Common myeloid progenitor, CD34-positive (primary cell): ENCODE results near the gene TGM1.

Experiments
- CTCF ChIA-PET: fragments of 350-600 bp; sonication (Branson Sonifier 250); formaldehyde crosslinking; loops from one replicate; lab custom pipeline; 2021; ENCODE audit warnings: antibody characterized with exemption; lab: Charles Lee
- POLR2A ChIA-PET: fragments of 350-600 bp; sonication (Branson Sonifier 250); formaldehyde crosslinking; loops from one replicate; lab custom pipeline; 2021; ENCODE audit warnings: antibody characterized with exemption; lab: Charles Lee
- DNase-seq, 3 donors: peaks; one replicate each; pipeline versions ENCODE4 v3.0.0 to v3.0.0-alpha.2; 2013
- H3K27ac ChIP-seq, 2 experiments: 1 replicate in 1 of 2; 2 replicates in 1 of 2; pipeline ENCODE4 v1.7.0; 2013; ENCODE audit warnings: inconsistent platforms in 2 of 2, low read length in 2 of 2, mild to moderate bottlenecking in 2 of 2, low read depth in 1 of 2, moderate library complexity in 1 of 2; ENCODE audit not compliant: severe bottlenecking in 2 of 2, insufficient read depth in 1 of 2, poor library complexity in 1 of 2
- H3K27me3 ChIP-seq, 5 experiments: replicated peaks in 2 of 5; 1 replicate in 3 of 5; 2 replicates in 2 of 5; pipeline versions ENCODE4 v1.6.1 to v1.7.0; 2013; ENCODE audit warnings: low read length in 4 of 5, mild to moderate bottlenecking in 2 of 5, moderate library complexity in 2 of 5, inconsistent platforms in 1 of 5; ENCODE audit not compliant: insufficient read depth in 5 of 5, control insufficient read depth in 4 of 5
- H3K36me3 ChIP-seq, 4 experiments: 1 replicate in 2 of 4; 2 replicates in 2 of 4; pipeline versions ENCODE4 v1.6.1 to v1.7.0; 2013; ENCODE audit warnings: low read length in 3 of 4, control low read depth in 1 of 4, mild to moderate bottlenecking in 1 of 4; ENCODE audit not compliant: control insufficient read depth in 4 of 4, insufficient read depth in 4 of 4
- H3K4me1 ChIP-seq, 4 experiments: 1 replicate in 3 of 4; 2 replicates in 1 of 4; pipeline versions ENCODE4 v1.6.1 to v1.7.1; 2013; ENCODE audit warnings: low read length in 3 of 4, mild to moderate bottlenecking in 3 of 4, control low read depth in 1 of 4, inconsistent platforms in 1 of 4, moderate library complexity in 1 of 4; ENCODE audit not compliant: control insufficient read depth in 4 of 4, insufficient read depth in 4 of 4; ENCODE audit errors: control extremely low read depth in 1 of 4
- H3K4me3 ChIP-seq, 7 experiments: 1 replicate in 4 of 7; 2 replicates in 3 of 7; pipeline versions ENCODE4 v1.5.1 to v1.7.0; 2013; ENCODE audit warnings: mild to moderate bottlenecking in 7 of 7, low read length in 6 of 7, moderate library complexity in 6 of 7, inconsistent platforms in 2 of 7, low read depth in 2 of 7, control low read depth in 1 of 7; ENCODE audit not compliant: insufficient read depth in 4 of 7, control insufficient read depth in 1 of 7; ENCODE audit errors: extremely low read depth in 1 of 7
- H3K9me3 ChIP-seq, 5 experiments: 1 replicate in 4 of 5; 2 replicates in 1 of 5; pipeline versions ENCODE4 v1.6.1 to v1.7.1; 2013; ENCODE audit warnings: low read length in 4 of 5, mild to moderate bottlenecking in 2 of 5, inconsistent platforms in 1 of 5, low read depth in 1 of 5, moderate library complexity in 1 of 5; ENCODE audit not compliant: control insufficient read depth in 4 of 5, insufficient read depth in 2 of 5; ENCODE audit errors: control extremely low read depth in 1 of 5
- WGBS: methylation state at CpG from one replicate; pipeline ENCODE4 v1.1.5; 2013; ENCODE audit not compliant: insufficient coverage; 5-methylcytosine and 5-hydroxymethylcytosine counted together

TGM1 gene

DNA sequence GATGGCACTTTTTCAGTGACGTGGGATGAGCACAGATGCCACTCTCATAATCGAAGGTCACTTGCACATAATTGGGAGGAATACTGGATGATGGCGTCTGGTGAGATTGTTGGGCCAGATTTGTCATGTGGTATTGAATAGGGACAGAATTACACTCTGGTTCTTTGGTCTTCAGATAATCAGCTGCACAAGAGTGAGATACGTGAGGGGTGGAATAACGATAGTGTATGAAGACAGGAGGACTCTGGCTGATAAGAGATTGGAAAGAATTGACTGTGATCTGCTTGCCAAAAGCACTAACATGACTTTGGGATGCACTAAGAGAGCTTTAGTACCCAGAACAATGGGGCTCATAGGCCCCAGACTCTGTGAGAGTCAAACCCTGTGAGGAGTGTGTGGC is 15.4 kb upstream of the TGM1 start:
- H3K4me3 ChIP-seq: no peak overlapping the region
- no peak overlapping the region for H3K27ac ChIP-seq
- ChIA-PET POLR2A (interaction anchor here (0.7 to 1.4 kb wide), 2 partner anchors 35 to 43 kb away, joined by 3 to 4 read pairs; no protein-coding TSS in a partner anchor), CTCF (interaction anchor here (1.0 to 13.1 kb wide), 10 partner anchors 8 to 62 kb away, joined by 3 to 153 read pairs (median 20); partner anchors contain the start of genes CIDEB, DHRS1, LTB4R and LTB4R2)
- 98% methylated on average over 5 of the region's 5 CpGs for WGBS
- H3K4me1 ChIP-seq: peaks cover 21 to 73% (median 41%) of the 10 kb centered on the region in 4 experiments
- DNase-seq: peak in 1 of 3 donors; percentile 12
- no peaks in the 10 kb centered on the region for H3K27me3 ChIP-seq
- H3K36me3 ChIP-seq: no peaks in the 10 kb centered on the region
- H3K9me3 ChIP-seq: no peaks in the 10 kb centered on the region

DNA sequence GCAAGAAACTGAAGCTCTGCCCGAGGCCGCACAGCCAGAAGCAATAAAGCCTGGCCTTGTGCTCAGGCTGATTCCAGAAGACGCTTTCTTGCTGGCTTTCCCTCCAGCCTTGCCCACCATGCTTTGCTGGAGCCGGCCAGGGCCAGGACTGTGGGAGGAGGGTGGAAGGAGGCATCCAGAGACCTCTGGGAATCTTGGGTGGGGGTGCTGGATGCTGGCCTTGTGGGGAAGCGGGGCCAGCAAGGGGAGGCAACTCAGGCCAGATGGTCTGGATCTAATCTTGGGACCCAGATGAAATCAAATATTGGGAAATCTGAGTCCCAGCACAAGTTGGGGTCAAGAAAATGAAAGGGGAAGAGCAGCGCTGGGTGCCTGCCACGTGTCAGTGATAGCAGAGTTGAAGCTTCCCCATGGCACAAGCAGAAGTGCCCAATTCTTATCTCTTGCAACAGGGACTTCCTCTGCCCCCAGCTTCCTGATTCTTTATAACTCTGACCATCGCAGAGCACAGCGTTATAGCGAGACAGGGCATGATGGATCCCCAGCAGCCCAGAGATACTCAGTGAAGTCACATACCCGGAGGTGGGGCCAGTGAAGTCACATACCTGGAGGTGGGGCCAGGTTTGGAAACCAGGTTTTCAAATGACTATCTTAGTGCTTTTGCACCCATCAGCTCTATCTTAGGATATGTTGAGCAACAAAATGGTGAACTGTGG is 14.8 kb upstream of the TGM1 start:
- CTCF ChIA-PET: interaction anchor here (0.8 to 13.1 kb wide), 11 partner anchors 7 to 61 kb away, joined by 3 to 153 read pairs (median 9); partner anchors contain the start of genes CIDEB, DHRS1, LTB4R and LTB4R2
- peaks cover 21 to 74% (median 41%) of the 10 kb centered on the region in 4 experiments for H3K4me1 ChIP-seq

DNA sequence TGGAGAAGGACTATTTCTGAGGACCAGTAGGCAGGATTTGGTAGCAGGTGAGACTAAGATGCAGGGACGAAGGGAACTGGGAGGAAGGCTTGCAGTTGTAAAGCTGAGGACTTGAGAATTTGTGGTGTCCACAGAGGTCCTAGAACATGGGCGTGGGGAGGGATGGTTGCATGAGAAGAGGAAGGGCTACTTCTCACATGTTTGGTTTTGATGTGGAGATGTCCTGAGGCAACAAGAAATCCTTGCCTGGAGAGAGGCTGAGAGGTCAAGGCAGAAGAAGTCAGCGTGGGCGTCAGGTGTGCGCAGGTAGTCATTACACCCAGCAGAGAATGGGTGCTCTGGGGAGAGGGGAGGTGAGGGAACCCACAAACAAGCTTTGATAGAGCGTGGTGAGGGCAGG is 14.1 kb upstream of the TGM1 start:
- ChIA-PET CTCF (interaction anchor here (0.8 to 13.1 kb wide), 10 partner anchors 10 to 61 kb away, joined by 3 to 153 read pairs (median 6); partner anchors contain the start of genes CIDEB, DHRS1, LTB4R and LTB4R2), POLR2A (interaction anchor here (1.4 kb wide), 1 partner anchor 34 kb away, joined by 3 read pairs; no protein-coding TSS in a partner anchor)
- Histone ChIP-seq H3K27ac (no peak overlapping the region), H3K4me1 (peaks cover 21 to 77% (median 43%) of the 10 kb centered on the region in 4 experiments), H3K9me3 (no peaks in the 10 kb centered on the region), H3K27me3 (no peaks in the 10 kb centered on the region), H3K4me3 (peak overlapping the region in 1 of 7 experiments; percentile 2), H3K36me3 (no peaks in the 10 kb centered on the region)
- 97% methylated on average over 6 of the region's 6 CpGs for WGBS
- DNase-seq: no peak

More for the DNA sequence above, 14.8 kb upstream of the TGM1 start:
- DNase-seq: peak; percentile 86 to 97 (median 96)
- 13% methylated on average over 8 of the region's 11 CpGs for WGBS
- Histone ChIP-seq H3K4me3 (peak overlapping the region in 3 of 7 experiments; percentile 20 to 25 (median 23)), H3K36me3 (no peaks in the 10 kb centered on the region), H3K9me3 (no peaks in the 10 kb centered on the region), H3K27me3 (no peaks in the 10 kb centered on the region), H3K27ac (no peak overlapping the region)
- POLR2A ChIA-PET: interaction anchor here (0.7 to 1.4 kb wide), 2 partner anchors 35 to 43 kb away, joined by 3 to 4 read pairs; no protein-coding TSS in a partner anchor

DNA sequence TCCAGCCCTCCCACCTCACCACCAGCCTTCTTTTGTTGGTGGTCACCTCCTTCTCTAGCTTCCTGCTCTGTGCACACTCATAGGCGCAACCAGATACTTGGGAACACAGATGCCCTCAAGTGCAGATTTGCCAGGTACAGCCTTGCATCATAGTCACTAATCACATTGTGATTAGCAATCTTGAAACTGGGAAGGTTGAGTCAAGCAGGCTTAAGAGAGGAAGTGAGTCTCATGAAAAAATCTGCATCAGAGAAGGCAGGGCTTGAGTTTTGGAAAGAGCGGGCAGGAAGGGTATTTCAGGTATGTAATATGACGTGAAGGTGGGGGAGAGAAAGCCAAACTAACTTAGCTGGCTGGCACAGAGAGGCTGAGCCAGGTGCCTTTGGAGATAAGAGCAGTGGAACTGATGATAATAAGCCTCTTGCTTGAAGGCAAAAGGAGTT is 11.1 kb upstream of the TGM1 start:
- Histone ChIP-seq H3K36me3 (peaks cover 0 to 4% (median under 1%) of the 10 kb centered on the region in 4 experiments), H3K27me3 (no peaks in the 10 kb centered on the region), H3K27ac (no peak overlapping the region), H3K9me3 (no peaks in the 10 kb centered on the region), H3K4me3 (no peak overlapping the region), H3K4me1 (peaks cover 17 to 66% (median 45%) of the 10 kb centered on the region in 4 experiments)
- CTCF ChIA-PET: interaction anchor here (0.6 to 13.1 kb wide), 6 partner anchors 7 to 626 kb away, joined by 3 to 119 read pairs (median 14); partner anchors contain the start of genes CIDEB, LTB4R, LTB4R2 and TINF2
- WGBS: 69% methylated on average over 3 of the region's 3 CpGs
- DNase-seq: peak in 2 of 3 donors; percentile 35 to 56
- POLR2A ChIA-PET: interaction anchor here (1.4 kb wide), 1 partner anchor 32 kb away, joined by 4 read pairs; the partner anchor contains the start of gene TINF2

DNA sequence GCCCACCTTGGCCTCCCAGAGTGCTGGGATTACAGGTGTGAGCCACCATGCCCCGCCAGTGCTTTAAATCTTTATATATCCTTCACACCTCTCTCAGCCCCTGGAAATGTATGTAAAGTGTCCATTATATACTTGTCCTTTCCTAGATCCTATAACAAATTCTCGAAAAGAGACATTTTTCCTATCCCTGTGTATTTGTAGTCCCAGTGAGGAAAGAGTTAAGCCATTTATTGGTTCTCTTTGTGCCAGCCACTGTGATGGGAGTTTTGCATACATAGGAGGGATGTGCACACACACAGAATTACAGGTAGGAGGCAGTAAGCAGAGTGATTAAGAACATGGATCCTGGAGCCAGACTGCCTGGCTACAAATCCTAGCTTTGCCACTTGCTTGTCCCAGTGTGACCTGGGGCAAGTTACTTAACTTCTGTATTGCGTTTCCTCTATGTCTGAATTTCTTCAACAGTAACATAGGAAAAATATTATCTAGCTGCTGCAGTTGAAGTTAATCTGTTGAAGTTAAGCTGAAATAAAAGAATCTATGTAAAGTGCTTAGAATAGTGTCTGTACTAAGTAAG is 10.5 kb upstream of the TGM1 start:
- peak in 1 of 3 donors; percentile 16 for DNase-seq
- Histone ChIP-seq H3K4me3 (no peak overlapping the region), H3K36me3 (peaks cover 0 to 6% (median 2%) of the 10 kb centered on the region in 4 experiments), H3K27me3 (no peaks in the 10 kb centered on the region), H3K9me3 (no peaks in the 10 kb centered on the region), H3K4me1 (peaks cover 11 to 60% (median 38%) of the 10 kb centered on the region in 4 experiments), H3K27ac (no peak overlapping the region)
- POLR2A ChIA-PET: interaction anchor here (1.4 kb wide), 1 partner anchor 31 kb away, joined by 4 read pairs; the partner anchor contains the start of gene TINF2
- CTCF ChIA-PET: interaction anchor here (1.3 to 13.1 kb wide), 5 partner anchors 7 to 33 kb away, joined by 4 to 119 read pairs (median 23); partner anchors contain the start of genes CIDEB, LTB4R, LTB4R2 and TINF2
- WGBS: no CpG with 5 or more reads among the region's 3 CpGs

DNA sequence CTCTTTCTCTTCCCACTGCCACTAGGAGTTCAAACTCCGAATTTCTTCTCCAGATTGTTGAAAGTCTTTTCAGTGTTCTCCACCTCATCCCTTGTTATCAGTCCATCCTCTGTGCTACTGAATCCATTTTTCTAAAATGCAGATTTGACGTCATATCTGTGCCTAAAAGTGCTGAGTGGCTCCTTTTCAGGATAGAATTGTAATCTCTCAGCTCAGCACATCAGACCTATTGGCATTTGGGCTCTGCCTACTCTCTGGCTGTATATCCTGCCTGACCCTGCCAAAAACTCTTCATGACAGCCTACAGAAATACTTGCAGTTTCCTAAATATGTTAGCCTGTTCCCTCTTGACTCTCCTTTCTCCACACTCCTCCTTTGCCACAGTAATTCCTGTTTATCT is 9.5 kb upstream of the TGM1 start:
- no peak for DNase-seq
- 92% methylated on average over 2 of the region's 2 CpGs for WGBS
- H3K9me3 ChIP-seq: no peaks in the 10 kb centered on the region
- peaks cover 7 to 50% (median 28%) of the 10 kb centered on the region in 4 experiments for H3K4me1 ChIP-seq
- H3K27me3 ChIP-seq: no peaks in the 10 kb centered on the region
- peaks cover 0 to 13% (median 6%) of the 10 kb centered on the region in 4 experiments for H3K36me3 ChIP-seq
- H3K27ac ChIP-seq: no peak overlapping the region
- ChIA-PET CTCF (interaction anchor here (1.5 to 7.7 kb wide), 7 partner anchors 8 to 112 kb away, joined by 3 to 57 read pairs (median 27); partner anchors contain the start of genes CIDEB, DHRS1, IRF9 and LTB4R2), POLR2A (no interaction called here)
- H3K4me3 ChIP-seq: no peak overlapping the region
